H9 (cell line): ENCODE data around the gene MICU2. TPM values are rescaled to one million over a fixed set of nuclear protein-coding genes. Genes with fewer than 3 reads are reported as not detected.

Experiments
- DNase-seq: peaks from one replicate; pipeline ENCODE4 v3.0.0-alpha.2; 2017
- H2AFZ ChIP-seq: one replicate; pipeline ENCODE4 v1.6.1; 2013; ENCODE audit warnings: mild to moderate bottlenecking, low read length, control low read depth, moderate library complexity
- H2AK5ac ChIP-seq: 2 replicates; pipeline ENCODE4 v1.6.1; 2013; ENCODE audit warnings: low read length, control low read depth, mixed read lengths; ENCODE audit not compliant: insufficient read length
- H2BK120ac ChIP-seq: one replicate; pipeline ENCODE4 v1.6.1; 2013; ENCODE audit warnings: low read depth, mild to moderate bottlenecking, low read length, control low read depth, inconsistent platforms; ENCODE audit not compliant: poor library complexity, severe bottlenecking
- H2BK12ac ChIP-seq: 2 replicates; pipeline ENCODE4 v1.6.1; 2013; ENCODE audit warnings: low read length, control low read depth, mixed read lengths, low read depth; ENCODE audit not compliant: insufficient read length
- H2BK15ac ChIP-seq: 2 replicates; pipeline ENCODE4 v1.6.1; 2013; ENCODE audit warnings: low read depth, low read length, control low read depth
- H2BK20ac ChIP-seq: one replicate; pipeline ENCODE4 v1.6.1; 2013; ENCODE audit warnings: low read depth, mild to moderate bottlenecking, low read length, control low read depth, inconsistent platforms; ENCODE audit not compliant: poor library complexity, severe bottlenecking
- H2BK5ac ChIP-seq: 2 replicates; pipeline ENCODE4 v1.6.1; 2013; ENCODE audit warnings: low read length, control low read depth, mixed read lengths; ENCODE audit not compliant: insufficient read length
- H3K14ac ChIP-seq: 2 replicates; pipeline ENCODE4 v1.6.1; 2013; ENCODE audit warnings: low read length, control low read depth; ENCODE audit not compliant: insufficient read depth
- H3K18ac ChIP-seq: 2 replicates; pipeline ENCODE4 v1.6.1; 2013; ENCODE audit warnings: low read depth, mild to moderate bottlenecking, mixed read lengths, low read length, control low read depth; ENCODE audit not compliant: insufficient read length
- H3K23ac ChIP-seq: 2 replicates; pipeline ENCODE4 v1.6.1; 2013; ENCODE audit warnings: low read length, control low read depth, mixed read lengths, low read depth; ENCODE audit not compliant: insufficient read length
- H3K23me2 ChIP-seq: 2 replicates; pipeline ENCODE4 v1.6.1; 2013; ENCODE audit warnings: low read depth, mild to moderate bottlenecking, mixed read lengths, low read length, control low read depth; ENCODE audit not compliant: insufficient read length, poor library complexity, severe bottlenecking
- H3K27ac ChIP-seq: 2 replicates; pipeline ENCODE4 v1.5.1; 2013; ENCODE audit warnings: low read length, control low read depth, mixed read lengths, low read depth; ENCODE audit not compliant: insufficient read length
- H3K27me3 ChIP-seq: 2 replicates; pipeline ENCODE4 v1.6.1; 2013; ENCODE audit warnings: low read length, control low read depth, inconsistent platforms; ENCODE audit not compliant: insufficient read depth
- H3K4ac ChIP-seq: 2 replicates; pipeline ENCODE4 v1.6.1; 2013; ENCODE audit warnings: low read depth, mild to moderate bottlenecking, control low read depth, inconsistent platforms, low read length, moderate library complexity
- H3K4me1 ChIP-seq: 2 replicates; pipeline ENCODE4 v1.6.1; 2013; ENCODE audit warnings: low read length, control low read depth, inconsistent platforms; ENCODE audit not compliant: insufficient read depth
- H3K4me2 ChIP-seq: 2 replicates; pipeline ENCODE4 v1.6.1; 2013; ENCODE audit warnings: low read length, control low read depth, mixed read lengths; ENCODE audit not compliant: insufficient read length, insufficient read depth
- H3K56ac ChIP-seq: 2 replicates; pipeline ENCODE4 v1.6.1; 2013; ENCODE audit warnings: low read depth, mild to moderate bottlenecking, mixed read lengths, low read length, control low read depth; ENCODE audit not compliant: insufficient read length
- H3K79me1 ChIP-seq: 2 replicates; pipeline ENCODE4 v1.6.1; 2013; ENCODE audit warnings: low read depth, mild to moderate bottlenecking, moderate library complexity, low read length, control low read depth, inconsistent platforms; ENCODE audit not compliant: insufficient read depth, poor library complexity, severe bottlenecking
- H3K79me2 ChIP-seq: 2 replicates; pipeline ENCODE4 v1.6.1; 2013; ENCODE audit warnings: low read length, control low read depth, inconsistent platforms; ENCODE audit not compliant: insufficient read depth
- H3K9ac ChIP-seq: 2 replicates; pipeline ENCODE4 v1.6.1; 2013; ENCODE audit warnings: low read length, control low read depth, mixed read lengths; ENCODE audit not compliant: insufficient read length; ENCODE audit errors: extremely low read depth
- H3K9me3 ChIP-seq: one replicate; pipeline ENCODE4 v1.6.1; 2013; ENCODE audit warnings: low read depth, low read length, inconsistent platforms; ENCODE audit not compliant: control insufficient read depth
- H3T11ph ChIP-seq: one replicate; pipeline ENCODE4 v1.6.1; 2013; ENCODE audit warnings: mild to moderate bottlenecking, low read length, control low read depth, inconsistent platforms
- H4K20me1 ChIP-seq: one replicate; pipeline ENCODE4 v1.6.1; 2013; ENCODE audit not compliant: control insufficient read depth, insufficient read length, insufficient read depth
- H4K5ac ChIP-seq: 2 replicates; pipeline ENCODE4 v1.6.1; 2013; ENCODE audit warnings: low read depth, mild to moderate bottlenecking, mixed read lengths, low read length, control low read depth; ENCODE audit not compliant: insufficient read length
- H4K8ac ChIP-seq: replicated peaks from 2 replicates; pipeline ENCODE4 v1.6.1; 2013; ENCODE audit warnings: low read length, control low read depth, mixed read lengths, low read depth; ENCODE audit not compliant: insufficient read length
- H4K91ac ChIP-seq: 2 replicates; pipeline ENCODE4 v1.6.1; 2013; ENCODE audit warnings: low read depth, mild to moderate bottlenecking, moderate library complexity, mixed read lengths, low read length, control low read depth; ENCODE audit not compliant: insufficient read length
- H3K27ac Mint-ChIP-seq, 3 experiments: 2 replicates in 2 of 3; 3 replicates in 1 of 3; pipeline ENCODE4 v1.8.0; 2020 to 2021; ENCODE audit warnings: mixed read lengths in 3 of 3, mild to moderate bottlenecking in 1 of 3, moderate library complexity in 1 of 3
- H3K27me3 Mint-ChIP-seq: 2 replicates; pipeline ENCODE4 v1.8.0; 2021; ENCODE audit warnings: low read depth, mild to moderate bottlenecking, moderate library complexity, mixed read lengths
- H3K36me3 Mint-ChIP-seq, 3 experiments: 2 replicates in 2 of 3; 3 replicates in 1 of 3; pipeline ENCODE4 v1.8.0; 2020 to 2021; ENCODE audit warnings: low read depth in 3 of 3, mixed read lengths in 3 of 3; ENCODE audit not compliant: insufficient read depth in 1 of 3
- H3K4me1 Mint-ChIP-seq, 2 experiments: 2 replicates each; pipeline ENCODE4 v1.8.0; 2020; ENCODE audit warnings: mixed read lengths in 2 of 2
- H3K4me3 Mint-ChIP-seq, 2 experiments: 2 replicates in 1 of 2; 3 replicates in 1 of 2; pipeline ENCODE4 v1.8.0; 2020 to 2021; ENCODE audit warnings: mild to moderate bottlenecking in 2 of 2, mixed read lengths in 2 of 2, moderate library complexity in 1 of 2
- H3K9me3 Mint-ChIP-seq, 2 experiments: 2 replicates in 1 of 2; 3 replicates in 1 of 2; pipeline ENCODE4 v1.8.0; 2020; ENCODE audit warnings: mild to moderate bottlenecking in 2 of 2, mixed read lengths in 2 of 2, moderate library complexity in 1 of 2
- WGBS: extraction: QIAGEN DNeasy Blood & Tissue Kit; methylation state at CpG from one replicate; pipeline ENCODE4 v1.1.7; 2013; ENCODE audit warnings: missing lambda C conversion rate, low lambda C conversion rate, mixed read lengths; ENCODE audit not compliant: insufficient read length; ENCODE audit errors: extremely low coverage; 5-methylcytosine and 5-hydroxymethylcytosine counted together
- total RNA-seq: library from RNA; stranded (reverse); gene quantifications from 2 replicates; pipeline ENCODE4 v1.2.1, GENCODE V29; 2021
- TF ChIP-seq, protein P1 (sequence below): fragments of 200-600 bp; sonication (generic); conservative IDR thresholded peaks from 3 replicates; pipeline ENCODE4 v1.8.0; 2021; ENCODE audit warnings: antibody characterized with exemption, mild to moderate bottlenecking

The MICU2 gene
- total RNA-seq, 1 experiment from 2014 or later, result 38.4 TPM

DNA sequence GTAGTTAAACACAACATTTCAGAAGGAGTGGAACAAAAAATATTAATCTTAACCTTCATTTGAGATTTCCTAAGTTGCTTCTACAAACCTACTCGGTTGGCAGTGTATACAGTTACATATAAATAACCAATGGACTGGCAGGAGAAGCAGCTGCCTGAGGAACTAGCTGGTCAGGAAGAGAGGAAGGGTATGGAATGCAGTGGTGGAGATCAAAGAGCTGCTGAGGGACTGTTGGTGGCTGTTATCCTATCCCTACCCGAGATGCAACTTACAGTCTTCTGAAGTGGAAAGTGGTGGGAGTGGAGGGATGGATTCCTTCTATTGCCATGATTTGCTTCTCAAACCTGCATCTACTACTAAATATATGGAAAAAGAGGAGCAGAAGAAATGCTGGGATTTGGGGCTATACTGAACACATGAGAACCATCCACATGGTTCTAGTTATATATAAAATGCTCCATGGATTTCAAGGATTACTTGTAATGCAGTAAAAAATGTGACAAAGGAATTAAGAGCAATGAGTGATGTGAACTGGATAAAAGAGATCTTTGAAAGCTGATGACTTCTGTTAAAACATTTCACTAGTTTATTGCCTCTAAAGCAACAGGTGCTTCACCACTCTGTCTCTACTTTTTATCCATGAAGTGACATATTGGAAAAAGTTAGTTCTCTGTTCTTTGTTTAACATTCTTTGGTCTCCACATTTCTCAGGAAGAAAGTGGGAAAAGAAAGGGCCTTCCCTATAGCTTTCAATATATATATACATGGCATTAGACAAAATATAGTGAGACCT, 29.9 kb downstream of the MICU2 start:
- no peak overlapping the region for H3K27ac Mint-ChIP-seq
- no peak overlapping the region for H2BK5ac ChIP-seq
- H3K4ac ChIP-seq, result no peak overlapping the region
- peaks cover 9 to 15% of the 10 kb centered on the region in 2 experiments for H3K4me1 Mint-ChIP-seq
- H2BK120ac ChIP-seq, result no peak overlapping the region
- H2AK5ac ChIP-seq, result no peak overlapping the region
- no peak overlapping the region for H3K14ac ChIP-seq
- no peaks in the 10 kb centered on the region; a peak in 1 of 7 replicates for H3K36me3 Mint-ChIP-seq
- H4K20me1 ChIP-seq, result no peaks in the 10 kb centered on the region
- no peaks in the 10 kb centered on the region for H3K23me2 ChIP-seq
- no peak overlapping the region for H2BK20ac ChIP-seq
- TF ChIP-seq, protein P1, sequence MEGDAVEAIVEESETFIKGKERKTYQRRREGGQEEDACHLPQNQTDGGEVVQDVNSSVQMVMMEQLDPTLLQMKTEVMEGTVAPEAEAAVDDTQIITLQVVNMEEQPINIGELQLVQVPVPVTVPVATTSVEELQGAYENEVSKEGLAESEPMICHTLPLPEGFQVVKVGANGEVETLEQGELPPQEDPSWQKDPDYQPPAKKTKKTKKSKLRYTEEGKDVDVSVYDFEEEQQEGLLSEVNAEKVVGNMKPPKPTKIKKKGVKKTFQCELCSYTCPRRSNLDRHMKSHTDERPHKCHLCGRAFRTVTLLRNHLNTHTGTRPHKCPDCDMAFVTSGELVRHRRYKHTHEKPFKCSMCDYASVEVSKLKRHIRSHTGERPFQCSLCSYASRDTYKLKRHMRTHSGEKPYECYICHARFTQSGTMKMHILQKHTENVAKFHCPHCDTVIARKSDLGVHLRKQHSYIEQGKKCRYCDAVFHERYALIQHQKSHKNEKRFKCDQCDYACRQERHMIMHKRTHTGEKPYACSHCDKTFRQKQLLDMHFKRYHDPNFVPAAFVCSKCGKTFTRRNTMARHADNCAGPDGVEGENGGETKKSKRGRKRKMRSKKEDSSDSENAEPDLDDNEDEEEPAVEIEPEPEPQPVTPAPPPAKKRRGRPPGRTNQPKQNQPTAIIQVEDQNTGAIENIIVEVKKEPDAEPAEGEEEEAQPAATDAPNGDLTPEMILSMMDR, result no peak
- H3K18ac ChIP-seq, result no peak overlapping the region
- no CpG with 5 or more reads among the region's 2 CpGs for WGBS
- DNase-seq, result no peak
- H2AFZ ChIP-seq, result no peak overlapping the region
- no peak overlapping the region for H3K27ac ChIP-seq
- H2BK12ac ChIP-seq, result no peak overlapping the region
- no peak overlapping the region for H4K91ac ChIP-seq
- no peak overlapping the region for H3K23ac ChIP-seq
- no peak overlapping the region for H4K8ac ChIP-seq
- H3K79me1 ChIP-seq, result no peaks in the 10 kb centered on the region
- no peak overlapping the region for H4K5ac ChIP-seq
- H3T11ph ChIP-seq, result no peak overlapping the region
- H2BK15ac ChIP-seq, result no peak overlapping the region
- H3K56ac ChIP-seq, result no peak overlapping the region
- no peaks in the 10 kb centered on the region for H3K9me3 ChIP-seq
- no peaks in the 10 kb centered on the region for H3K9me3 Mint-ChIP-seq
- no peak overlapping the region for H3K9ac ChIP-seq
- no peak overlapping the region for H3K4me3 Mint-ChIP-seq
- H3K27me3 Mint-ChIP-seq, result no peaks in the 10 kb centered on the region
- H3K4me2 ChIP-seq, result no peak overlapping the region
- no peaks in the 10 kb centered on the region for H3K79me2 ChIP-seq
- H3K27me3 ChIP-seq, result no peaks in the 10 kb centered on the region
- H3K4me1 ChIP-seq, result no peaks in the 10 kb centered on the region
